Stimulated activated CD4-positive, alpha-beta T cell treated with anti-CD3 and anti-CD28 coated beads, Interleukin-1b, Interleukin-23, amount 100 ng/mL, for 4 hours (primary cell): Measurements from ENCODE around the gene PCDHB2.
"Not testable (repeated sequence)": the region's sequence is repeated elsewhere in the genome, so short reads cannot be mapped to it uniquely, and the experiment has no call there.

Experiments
- DNase-seq, 2 donors: peaks; one replicate each; pipeline ENCODE4 v3.0.0-alpha.2; 2020; ENCODE audit warnings: low read depth in 2 of 2

Gene PCDHB2

DNA sequence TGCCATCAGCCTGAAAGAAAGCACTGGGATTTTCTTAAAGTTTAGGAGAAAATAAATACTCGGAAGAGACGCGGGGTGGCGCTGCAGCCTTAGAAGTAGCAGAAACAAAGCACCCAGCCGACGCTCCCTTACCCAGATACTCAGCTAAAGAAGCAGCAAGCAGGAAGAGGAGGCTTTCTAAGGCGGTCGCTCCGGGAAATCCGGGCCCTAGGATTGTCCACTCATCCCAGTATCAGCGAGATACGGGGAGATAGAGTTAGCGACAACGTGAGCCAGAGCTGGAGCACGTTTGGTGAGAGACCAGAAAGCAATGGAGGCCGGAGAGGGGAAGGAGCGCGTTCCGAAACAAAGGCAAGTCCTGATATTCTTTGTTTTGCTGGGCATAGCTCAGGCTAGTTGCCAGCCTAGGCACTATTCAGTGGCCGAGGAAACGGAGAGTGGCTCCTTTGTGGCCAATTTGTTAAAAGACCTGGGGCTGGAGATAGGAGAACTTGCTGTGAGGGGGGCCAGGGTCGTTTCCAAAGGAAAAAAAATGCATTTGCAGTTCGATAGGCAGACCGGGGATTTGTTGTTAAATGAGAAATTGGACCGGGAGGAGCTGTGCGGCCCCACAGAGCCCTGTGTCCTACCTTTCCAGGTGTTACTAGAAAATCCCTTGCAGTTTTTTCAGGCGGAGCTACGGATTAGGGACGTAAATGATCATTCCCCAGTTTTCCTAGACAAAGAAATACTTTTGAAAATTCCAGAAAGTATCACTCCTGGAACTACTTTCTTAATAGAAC is at the start of gene PCDHB2:
PCDHB2 (plus strand) TSS at position 135 of the 782 bp plus-strand sequence; CDS start at position 311, 176 bp downstream.
- no peak for DNase-seq

DNA sequence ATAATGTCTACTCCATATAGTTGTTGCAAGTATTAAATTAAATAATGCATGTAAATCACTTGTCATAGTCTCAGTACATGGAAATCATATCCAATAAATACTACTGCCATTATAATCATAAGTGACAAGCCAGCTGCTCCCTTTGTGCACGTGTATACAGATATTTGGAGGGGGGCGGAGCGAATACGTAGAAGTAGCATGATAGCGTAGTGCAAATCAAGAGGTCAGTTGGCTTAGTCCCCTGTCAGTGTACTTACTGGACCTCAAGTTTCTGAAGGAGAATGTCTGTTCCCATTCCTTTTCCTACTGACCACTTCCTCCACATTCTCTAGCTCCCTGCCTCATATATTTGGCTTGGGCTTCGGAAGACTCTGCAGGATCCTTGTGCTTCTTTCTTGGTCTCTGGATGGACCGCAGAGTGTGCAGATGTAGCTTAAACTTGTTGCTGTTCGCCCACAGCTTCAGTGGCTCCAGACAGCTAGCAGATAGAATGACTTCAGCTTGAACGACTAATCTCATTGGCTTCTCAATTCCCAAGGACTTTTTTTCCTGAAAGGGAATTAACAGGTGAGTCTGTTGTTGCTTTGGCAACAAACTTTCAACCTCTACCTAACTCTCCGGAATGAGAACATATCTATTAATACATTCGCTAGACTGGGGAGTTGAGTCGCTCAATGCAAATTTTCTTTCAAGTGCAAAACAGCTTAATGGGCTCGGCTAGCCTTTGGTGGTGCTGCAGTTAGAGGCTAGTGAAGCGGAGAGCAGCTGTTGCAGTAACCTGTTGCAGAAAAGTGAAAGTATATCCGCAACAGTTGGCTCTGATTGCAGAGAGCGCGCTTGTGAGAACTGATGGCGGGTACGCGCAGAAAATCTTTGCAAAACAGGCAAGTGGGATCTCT is 43.5 kb upstream of the PCDHB2 start, which contains the start of gene PCDHB1:
PCDHB1 (plus strand) TSS at position 753 of the 899 bp plus-strand sequence; CDS start at position 850, 97 bp downstream.
- DNase-seq, result no peak

DNA sequence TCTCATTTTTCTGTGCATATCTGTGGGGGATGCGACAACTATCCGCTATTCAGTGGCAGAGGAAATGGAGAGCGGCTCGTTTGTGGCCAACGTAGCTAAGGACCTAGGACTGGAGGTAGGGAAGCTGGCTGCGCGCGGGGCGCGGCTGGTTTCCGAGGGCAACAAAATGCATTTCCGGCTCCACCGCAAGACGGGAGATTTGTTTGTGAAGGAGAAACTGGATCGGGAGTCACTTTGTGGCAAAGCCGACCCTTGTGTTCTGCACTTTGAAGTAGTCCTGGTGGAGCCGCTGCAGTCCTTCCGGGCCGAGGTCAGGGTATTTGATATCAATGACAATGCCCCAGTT is 42.9 kb upstream of the PCDHB2 start:
- no peak for DNase-seq

DNA sequence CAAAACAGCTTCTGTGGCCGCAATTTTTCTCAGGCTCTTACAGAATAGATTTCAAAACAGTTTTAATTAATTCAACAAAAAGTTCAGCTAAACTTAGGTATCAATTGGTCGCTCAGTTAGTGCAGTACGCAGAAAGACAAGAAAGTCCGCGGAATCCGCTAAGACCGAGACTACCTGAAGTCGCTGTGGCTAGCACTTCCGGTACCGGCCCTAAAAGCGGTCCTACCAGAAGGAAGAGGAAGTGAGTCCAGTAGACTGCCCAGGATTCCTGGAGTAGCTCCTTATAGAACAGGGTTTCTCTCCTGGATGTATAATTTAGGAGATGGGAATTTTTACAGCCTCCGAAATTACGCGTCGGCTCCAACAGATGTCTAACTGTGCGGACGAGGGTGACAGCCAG is 16.6 kb upstream of the PCDHB2 start:
- no peak for DNase-seq

DNA sequence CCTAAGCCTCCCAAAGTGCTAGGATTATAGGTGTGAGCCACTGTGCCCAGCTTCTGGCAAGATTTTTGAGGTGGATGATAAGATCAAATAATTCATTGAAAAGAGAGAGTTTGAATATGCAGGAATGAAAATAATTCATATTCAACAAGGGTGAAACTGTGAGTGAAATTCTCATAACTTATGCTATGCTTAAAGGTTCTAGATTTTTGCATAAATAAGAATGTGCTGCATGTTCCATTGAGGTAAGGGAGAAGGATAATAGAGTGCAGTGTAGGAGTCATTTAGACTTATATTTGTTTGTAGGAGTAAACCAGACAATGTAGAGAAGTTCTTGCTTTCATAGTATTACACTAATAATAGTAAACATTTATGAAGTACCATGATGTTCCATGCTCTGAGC is 12.2 kb upstream of the PCDHB2 start:
- no peak for DNase-seq

DNA sequence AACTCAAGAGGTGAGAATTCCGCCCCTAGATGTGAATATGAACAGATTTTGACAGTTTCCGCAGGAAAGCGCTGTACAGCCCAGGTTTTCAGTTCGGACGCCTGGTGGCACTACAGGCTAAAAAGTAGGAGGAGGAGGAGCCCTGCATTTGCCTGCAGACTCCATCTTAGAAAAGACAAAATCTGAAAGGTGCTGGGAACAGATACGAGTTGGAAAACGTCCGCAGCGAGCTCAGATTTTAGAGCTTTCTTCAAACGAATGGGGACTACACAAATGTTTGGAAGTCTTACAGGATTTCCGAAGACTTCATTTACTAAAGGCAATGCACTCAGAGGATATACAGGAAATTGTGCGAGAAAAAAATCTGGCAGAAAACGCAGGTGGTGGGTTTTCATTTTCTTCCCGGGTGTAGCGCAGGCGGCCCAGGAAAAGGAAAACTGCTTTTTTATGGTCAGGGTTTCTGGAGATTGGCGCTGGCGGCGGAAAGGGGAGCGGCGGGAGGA is 9.9 kb upstream of the PCDHB2 start:
- DNase-seq, result no peak

DNA sequence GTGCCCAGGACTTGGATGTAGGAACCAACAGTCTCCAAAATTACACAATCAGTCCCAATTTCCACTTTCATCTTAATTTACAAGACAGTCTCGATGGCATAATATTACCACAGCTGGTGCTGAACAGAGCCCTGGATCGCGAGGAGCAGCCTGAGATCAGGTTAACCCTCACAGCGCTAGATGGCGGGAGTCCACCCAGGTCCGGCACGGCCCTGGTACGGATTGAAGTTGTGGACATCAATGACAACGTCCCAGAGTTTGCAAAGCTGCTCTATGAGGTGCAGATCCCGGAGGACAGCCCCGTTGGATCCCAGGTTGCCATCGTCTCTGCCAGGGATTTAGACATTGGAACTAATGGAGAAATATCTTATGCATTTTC is 837 bp downstream of the PCDHB2 start:
- DNase-seq, result no peak

DNA sequence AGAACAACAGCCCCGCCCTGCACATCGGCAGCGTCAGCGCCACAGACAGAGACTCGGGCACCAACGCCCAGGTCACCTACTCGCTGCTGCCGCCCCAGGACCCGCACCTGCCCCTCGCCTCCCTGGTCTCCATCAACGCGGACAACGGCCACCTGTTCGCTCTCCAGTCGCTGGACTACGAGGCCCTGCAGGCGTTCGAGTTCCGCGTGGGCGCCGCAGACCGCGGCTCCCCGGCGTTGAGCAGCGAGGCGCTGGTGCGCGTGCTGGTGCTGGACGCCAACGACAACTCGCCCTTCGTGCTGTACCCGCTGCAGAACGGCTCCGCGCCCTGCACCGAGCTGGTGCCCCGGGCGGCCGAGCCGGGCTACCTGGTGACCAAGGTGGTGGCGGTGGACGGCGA is 1.8 kb downstream of the PCDHB2 start:
- DNase-seq, result not testable (repeated sequence)

DNA sequence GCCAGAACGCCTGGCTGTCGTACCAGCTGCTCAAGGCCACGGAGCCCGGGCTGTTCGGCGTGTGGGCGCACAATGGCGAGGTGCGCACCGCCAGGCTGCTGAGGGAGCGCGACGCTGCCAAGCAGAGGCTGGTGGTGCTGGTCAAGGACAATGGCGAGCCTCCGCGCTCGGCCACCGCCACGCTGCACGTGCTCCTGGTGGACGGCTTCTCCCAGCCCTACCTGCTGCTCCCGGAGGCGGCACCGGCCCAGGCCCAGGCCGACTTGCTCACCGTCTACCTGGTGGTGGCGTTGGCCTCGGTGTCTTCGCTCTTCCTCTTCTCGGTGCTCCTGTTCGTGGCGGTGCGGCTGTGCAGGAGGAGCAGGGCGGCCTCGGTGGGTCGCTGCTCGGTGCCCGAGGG is 2.2 kb downstream of the PCDHB2 start:
- not testable (repeated sequence) for DNase-seq

DNA sequence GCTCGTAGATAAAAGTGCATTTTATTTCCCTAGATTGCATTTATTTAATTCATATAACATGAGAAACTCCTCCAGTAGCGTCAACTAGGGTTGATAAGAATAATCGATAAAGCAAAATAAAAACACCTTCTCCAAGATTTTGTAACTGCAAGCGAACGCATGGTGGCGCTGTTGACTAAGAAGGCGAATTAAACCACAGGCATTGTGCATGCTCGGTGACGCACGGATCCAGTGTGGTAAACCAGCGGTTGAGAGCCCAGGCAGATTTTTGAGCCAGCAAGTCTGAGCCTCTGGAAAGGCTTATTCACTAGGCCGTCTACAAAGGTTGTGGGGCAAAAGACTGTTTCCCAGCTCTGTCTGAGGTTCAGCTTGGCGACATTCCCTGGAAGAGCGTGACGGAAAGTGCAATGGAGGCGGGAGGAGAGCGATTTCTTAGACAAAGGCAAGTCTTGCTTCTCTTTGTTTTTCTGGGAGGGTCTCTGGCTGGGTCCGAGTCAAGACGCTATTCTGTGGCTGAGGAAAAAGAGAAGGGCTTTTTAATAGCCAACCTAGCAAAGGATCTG is 5.9 kb downstream of the PCDHB2 start, which contains the start of gene PCDHB3:
PCDHB3 (plus strand) TSS at position 231 of the 563 bp plus-strand sequence; CDS start at position 408, 177 bp downstream.
- DNase-seq, result no peak

DNA sequence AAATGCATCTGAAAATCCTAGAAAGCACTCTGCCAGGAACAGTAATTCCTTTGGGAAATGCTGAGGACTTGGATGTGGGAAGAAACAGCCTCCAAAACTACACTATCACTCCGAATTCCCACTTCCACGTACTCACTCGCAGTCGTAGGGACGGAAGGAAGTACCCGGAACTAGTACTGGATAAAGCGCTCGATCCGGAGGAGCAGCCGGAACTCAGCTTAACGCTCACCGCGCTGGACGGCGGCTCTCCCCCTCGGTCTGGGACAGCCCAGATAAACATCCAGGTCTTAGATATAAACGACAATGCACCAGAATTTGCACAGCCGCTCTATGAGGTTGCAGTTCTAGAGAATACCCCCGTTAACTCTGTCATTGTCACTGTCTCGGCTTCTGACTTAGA is 6.6 kb downstream of the PCDHB2 start:
- DNase-seq, result no peak

DNA sequence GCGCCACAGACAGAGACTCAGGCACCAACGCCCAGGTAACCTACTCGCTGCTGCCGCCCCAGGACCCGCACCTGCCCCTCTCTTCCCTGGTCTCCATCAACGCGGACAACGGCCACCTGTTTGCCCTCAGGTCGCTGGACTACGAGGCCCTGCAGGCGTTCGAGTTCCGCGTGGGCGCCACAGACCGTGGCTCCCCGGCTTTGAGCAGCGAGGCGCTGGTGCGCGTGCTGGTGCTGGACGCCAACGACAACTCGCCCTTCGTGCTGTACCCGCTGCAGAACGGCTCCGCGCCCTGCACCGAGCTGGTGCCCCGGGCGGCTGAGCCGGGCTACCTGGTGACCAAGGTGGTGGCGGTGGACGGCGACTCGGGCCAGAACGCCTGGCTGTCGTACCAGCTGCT is 7.7 kb downstream of the PCDHB2 start:
- not testable (repeated sequence) for DNase-seq

DNA sequence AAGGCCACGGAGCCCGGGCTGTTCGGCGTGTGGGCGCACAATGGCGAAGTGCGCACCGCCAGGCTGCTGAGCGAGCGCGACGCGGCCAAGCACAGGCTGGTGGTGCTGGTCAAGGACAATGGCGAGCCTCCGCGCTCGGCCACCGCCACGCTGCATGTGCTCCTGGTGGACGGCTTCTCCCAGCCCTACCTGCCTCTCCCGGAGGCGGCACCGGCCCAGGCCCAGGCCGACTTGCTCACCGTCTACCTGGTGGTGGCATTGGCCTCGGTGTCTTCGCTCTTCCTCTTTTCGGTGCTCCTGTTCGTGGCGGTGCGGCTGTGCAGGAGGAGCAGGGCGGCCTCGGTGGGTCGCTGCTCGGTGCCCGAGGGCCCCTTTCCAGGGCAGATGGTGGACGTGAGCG is 8.1 kb downstream of the PCDHB2 start:
- not testable (repeated sequence) for DNase-seq

DNA sequence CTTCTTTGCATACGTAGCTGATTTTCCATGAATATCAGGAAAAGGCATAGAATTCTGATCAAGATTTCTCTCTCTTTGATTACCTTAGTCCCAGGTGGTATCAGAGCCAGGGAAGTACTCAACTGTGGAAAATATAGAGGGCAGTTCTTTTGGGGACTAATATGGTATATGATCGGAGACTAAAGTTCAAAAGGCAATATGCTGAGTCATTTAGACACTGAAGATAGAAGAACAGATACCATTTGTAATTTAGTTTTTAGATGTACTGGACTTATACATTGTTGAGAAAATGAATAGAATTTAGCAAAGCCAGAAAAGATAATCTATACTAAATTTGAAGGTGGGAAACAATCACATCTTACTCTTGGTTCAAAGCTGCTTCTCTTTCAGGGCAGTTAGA is 10.9 kb downstream of the PCDHB2 start:
- DNase-seq, result no peak

DNA sequence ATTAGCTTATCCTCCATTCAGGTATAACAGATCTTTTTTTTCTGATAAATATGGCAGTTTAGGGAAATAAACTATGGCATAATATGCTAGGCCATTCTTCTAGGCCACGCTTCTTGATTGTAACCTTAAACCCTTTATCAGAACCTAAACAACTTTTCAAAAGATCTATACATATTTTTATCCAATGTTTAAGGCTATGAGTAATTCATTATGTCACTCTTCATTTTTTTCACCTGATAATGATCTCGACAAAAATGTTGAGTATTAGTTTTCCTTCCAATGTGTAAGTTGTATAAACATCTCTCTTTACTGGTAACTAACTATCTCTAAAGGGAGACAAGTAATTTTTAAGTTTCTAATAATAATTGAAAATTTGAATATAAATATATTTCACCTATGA is 24.8 kb downstream of the PCDHB2 start:
- no peak for DNase-seq

DNA sequence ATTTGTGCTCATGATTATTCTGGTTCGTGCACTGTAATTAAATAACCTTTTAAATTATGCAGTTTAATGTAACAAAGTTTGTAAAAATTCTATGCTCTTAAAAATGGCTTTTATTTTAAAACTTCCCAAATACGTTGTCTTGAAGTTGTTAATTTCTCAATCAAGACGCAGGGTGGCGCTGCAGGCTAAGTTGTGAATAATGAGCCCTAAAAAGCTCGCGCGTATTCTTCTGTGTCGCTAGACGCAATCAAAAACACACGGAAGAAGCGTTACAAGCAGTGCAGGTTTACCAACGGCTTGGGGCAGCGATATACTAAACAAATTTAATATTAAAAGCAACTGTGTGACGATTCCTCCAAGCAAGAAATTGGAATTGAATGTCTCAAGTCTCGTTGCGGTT is 27.1 kb downstream of the PCDHB2 start, which contains the start of gene PCDHB4:
PCDHB4 (plus strand) TSS at position 256 of the 400 bp plus-strand sequence. CDS start 181 bp downstream, outside the sequence.
- DNase-seq, result no peak

DNA sequence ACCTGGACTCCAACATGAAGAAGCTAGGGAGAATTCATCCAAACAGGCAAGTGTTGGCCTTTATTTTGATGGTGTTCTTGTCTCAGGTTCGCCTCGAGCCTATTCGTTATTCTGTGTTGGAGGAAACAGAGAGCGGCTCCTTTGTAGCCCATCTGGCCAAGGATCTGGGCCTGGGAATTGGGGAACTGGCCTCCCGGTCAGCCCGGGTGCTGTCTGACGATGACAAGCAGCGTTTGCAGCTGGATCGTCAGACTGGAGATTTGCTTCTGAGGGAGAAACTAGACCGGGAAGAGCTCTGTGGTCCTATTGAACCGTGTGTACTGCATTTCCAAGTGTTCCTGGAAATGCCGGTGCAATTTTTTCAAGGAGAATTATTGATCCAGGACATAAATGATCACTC is 27.6 kb downstream of the PCDHB2 start:
- no peak for DNase-seq

DNA sequence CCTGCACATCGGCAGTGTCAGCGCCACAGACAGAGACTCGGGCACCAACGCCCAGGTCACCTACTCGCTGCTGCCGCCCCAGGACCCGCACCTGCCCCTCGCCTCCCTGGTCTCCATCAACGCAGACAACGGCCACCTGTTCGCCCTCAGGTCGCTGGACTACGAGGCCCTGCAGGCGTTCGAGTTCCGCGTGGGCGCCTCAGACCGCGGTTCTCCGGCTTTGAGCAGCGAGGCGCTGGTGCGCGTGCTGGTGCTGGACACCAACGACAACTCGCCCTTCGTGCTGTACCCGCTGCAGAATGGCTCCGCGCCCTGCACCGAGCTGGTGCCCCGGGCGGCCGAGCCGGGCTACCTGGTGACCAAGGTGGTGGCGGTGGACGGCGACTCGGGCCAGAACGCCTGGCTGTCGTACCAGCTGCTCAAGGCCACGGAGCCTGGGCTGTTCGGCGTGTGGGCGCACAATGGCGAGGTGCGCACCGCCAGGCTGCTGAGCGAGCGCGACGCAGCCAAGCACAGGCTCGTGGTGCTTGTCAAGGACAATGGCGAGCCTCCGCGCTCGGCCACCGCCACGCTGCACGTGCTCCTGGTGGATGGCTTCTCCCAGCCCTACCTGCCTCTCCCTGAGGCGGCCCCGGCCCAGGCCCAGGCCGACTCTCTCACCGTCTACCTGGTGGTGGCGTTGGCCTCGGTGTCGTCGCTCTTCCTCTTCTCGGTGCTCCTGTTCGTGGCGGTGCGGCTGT is 29.2 kb downstream of the PCDHB2 start:
- not testable (repeated sequence) for DNase-seq

DNA sequence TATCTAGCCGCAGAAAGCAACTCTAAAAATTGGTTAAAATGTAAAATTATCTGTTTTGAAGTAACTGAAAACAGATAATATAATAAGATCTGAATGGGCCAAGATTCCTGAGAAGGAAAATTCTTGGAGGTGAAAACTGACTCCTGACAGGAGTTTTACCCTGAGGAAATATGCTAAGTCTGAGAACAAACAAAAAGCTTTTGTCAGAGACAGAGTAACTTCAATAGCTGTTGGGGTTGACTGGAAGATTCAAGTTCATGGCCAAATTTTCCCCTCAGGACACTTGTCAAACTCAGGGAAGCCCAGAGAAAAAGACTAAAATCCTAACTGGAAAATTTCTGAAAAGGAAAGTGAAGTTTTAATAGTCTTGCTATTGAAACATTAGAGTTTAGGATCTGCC is 32.9 kb downstream of the PCDHB2 start:
- no peak for DNase-seq

DNA sequence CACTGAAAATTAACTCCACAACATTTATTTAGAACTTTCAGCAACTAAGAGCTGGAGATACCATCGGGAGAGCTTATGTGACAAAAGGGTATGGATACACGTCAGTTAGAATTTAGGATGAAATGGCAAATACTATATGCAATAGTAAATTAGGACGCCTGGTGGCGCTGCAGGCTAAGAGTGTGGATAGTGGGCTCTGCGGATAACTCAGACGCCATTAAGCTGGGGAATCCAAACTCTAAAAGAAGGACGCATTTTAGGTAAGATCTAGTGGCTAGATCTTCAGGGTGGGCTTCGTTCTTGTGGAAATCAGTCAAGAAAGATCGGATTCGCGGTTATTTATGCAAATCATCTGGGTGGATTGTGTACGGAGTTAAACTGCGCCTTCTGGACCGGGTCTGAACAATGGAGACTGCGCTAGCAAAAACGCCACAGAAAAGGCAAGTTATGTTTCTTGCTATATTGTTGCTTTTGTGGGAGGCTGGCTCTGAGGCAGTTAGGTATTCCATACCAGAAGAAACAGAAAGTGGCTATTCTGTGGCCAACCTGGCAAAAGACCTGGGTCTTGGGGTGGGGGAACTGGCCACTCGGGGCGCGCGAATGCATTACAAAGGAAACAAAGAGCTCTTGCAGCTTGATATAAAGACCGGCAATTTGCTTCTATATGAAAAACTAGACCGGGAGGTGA is 40.8 kb downstream of the PCDHB2 start, which contains the start of gene PCDHB5:
PCDHB5 (plus strand) TSS at position 177 of the 688 bp plus-strand sequence; CDS start at position 406, 229 bp downstream.
- DNase-seq, result no peak
